ENCODE results near the gene PODN. TPM values are rescaled to one million over a fixed set of nuclear protein-coding genes. Genes with fewer than 3 reads are reported as not detected.

PODN gene
- 56.5 TPM for total RNA-seq
- long read RNA-seq, transcript PODN-201 (11 exons, 3,010 nt): major isoform, 63 of 128 reads
- long read RNA-seq, partial matches to known transcripts: 47 of 128 reads
- long read RNA-seq, other reads (novel, unspliced or antisense): 15 of 128 reads

DNA sequence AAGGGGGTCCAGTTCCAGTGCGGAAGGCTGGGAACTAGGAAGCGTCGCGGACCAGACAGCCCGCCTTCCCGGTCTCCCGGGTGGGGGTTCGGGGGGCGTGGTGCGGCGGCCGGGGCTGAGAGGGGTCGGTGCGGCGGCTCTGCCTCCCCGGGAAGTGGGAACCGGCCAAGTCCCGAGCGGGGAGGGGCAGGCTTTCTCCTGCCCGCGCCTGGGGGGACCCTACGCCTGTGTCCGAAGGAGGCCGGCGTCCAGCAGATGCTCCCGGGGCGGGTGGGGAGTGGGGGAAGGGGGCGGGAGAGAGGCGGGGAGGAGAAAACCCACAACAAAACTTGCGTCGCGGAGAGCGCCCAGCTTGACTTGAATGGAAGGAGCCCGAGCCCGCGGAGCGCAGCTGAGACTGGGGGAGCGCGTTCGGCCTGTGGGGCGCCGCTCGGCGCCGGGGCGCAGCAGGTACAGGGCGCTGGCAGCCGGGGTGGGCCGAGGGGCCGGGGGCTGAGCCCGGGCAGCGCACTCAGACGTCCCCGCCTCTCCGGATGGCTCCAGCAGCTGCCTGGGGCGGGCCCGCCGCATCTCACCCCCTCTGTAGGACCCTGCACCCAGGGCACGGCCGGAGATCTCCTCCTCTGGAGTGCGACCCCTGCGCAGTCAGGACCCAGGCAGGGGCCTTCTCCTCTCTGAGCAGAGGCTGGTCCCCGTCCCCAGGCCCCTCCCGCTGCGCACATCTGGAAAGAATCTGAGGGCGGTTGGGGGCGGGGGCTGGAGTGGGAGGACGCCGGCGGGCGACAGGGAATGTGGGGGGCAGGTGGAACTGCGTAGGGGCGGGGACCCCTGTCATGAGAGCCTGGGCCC is at the start of gene PODN:
Gene PODN, plus strand, starts transcription at position 355 of the 849 bp plus-strand sequence. CDS start 7,643 bp downstream, outside the sequence.
- ATAC-seq (peak; percentile 41), DNase-seq (peak; percentile 70)
- H3K4me1 ChIP-seq: peaks cover 29% of the 10 kb centered on the region
- H3K36me3 ChIP-seq: no peaks in the 10 kb centered on the region
- intact Hi-C loops (cut with DNase I): no loop called here
- H3K27me3 ChIP-seq: peaks cover 14% of the 10 kb centered on the region
- no peaks in the 10 kb centered on the region for H3K9me3 ChIP-seq
- no peak for TF ChIP-seq CTCF (IDR thresholded peaks at IDR 0.05)
- H3K4me3 ChIP-seq: peak within 1 kb of the TSS; percentile 57
- peak within 1 kb of the TSS; percentile 66 for H3K27ac ChIP-seq

- no peaks in the 10 kb centered on the region for H3K27me3 ChIP-seq
- no peaks in the 10 kb centered on the region for H3K36me3 ChIP-seq
- no peak for TF ChIP-seq CTCF (IDR thresholded peaks at IDR 0.05)
- H3K27ac ChIP-seq: peak overlapping the region; percentile 59
- DNase-seq (peak; percentile 73), ATAC-seq (peak; percentile 100)
- peaks cover 17% of the 10 kb centered on the region for H3K4me1 ChIP-seq
- intact Hi-C loops (cut with DNase I): no loop called here
- peak overlapping the region; percentile 75 for H3K4me3 ChIP-seq
- H3K9me3 ChIP-seq: no peaks in the 10 kb centered on the region
Observed at GRCh38 chr1:53014791-53015507, 47.1 kb upstream of the PODN start.

- peak overlapping the region; percentile 75 for H3K4me3 ChIP-seq
- peak overlapping the region; percentile 59 for H3K27ac ChIP-seq
- no peaks in the 10 kb centered on the region for H3K9me3 ChIP-seq
- DNase-seq (no peak), ATAC-seq (no peak)
- H3K4me1 ChIP-seq: peaks cover 17% of the 10 kb centered on the region
- no peak for TF ChIP-seq CTCF (IDR thresholded peaks at IDR 0.05)
- no peaks in the 10 kb centered on the region for H3K27me3 ChIP-seq
- H3K36me3 ChIP-seq: no peaks in the 10 kb centered on the region
- intact Hi-C loops (cut with DNase I): no loop called here
Observed at GRCh38 chr1:53015508-53015860, 46.5 kb upstream of the PODN start.

GRCh38 chr1:53016705-53017104 is 45.3 kb upstream of the PODN start:
- Histone ChIP-seq H3K4me1 (peaks cover 17% of the 10 kb centered on the region), H3K36me3 (no peaks in the 10 kb centered on the region), H3K9me3 (no peaks in the 10 kb centered on the region), H3K27me3 (no peaks in the 10 kb centered on the region), H3K27ac (no peak overlapping the region), H3K4me3 (no peak overlapping the region)
- intact Hi-C loops (cut with DNase I): no loop called here
- TF ChIP-seq CTCF (IDR thresholded peaks at IDR 0.05): no peak
- ATAC-seq (no peak), DNase-seq (no peak)

DNA sequence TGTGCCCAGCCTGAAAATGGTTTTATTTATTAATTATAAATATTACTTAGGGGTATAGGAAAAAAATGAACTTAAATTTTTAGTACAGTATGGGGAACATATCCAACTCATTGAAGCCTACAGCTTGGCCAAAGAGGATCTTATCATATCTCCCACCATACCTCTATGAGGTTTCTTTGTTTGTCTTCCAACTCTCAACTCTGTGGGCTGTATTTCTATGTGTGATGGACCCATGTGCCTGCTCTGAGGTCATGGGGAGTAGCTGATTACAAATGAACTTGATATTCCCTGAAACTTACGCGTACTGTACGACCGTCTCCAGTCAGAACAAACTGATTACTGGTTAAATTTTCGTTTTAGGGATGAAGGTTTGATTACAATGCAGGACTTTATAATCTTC is 41.4 kb upstream of the PODN start:
- TF ChIP-seq CTCF (IDR thresholded peaks at IDR 0.05): no peak

More for the DNA sequence above, 41.4 kb upstream of the PODN start:
- no peak for ATAC-seq
- Histone ChIP-seq H3K27ac (no peak overlapping the region), H3K4me3 (no peak overlapping the region), H3K4me1 (peaks cover 14% of the 10 kb centered on the region), H3K9me3 (no peaks in the 10 kb centered on the region), H3K36me3 (no peaks in the 10 kb centered on the region), H3K27me3 (no peaks in the 10 kb centered on the region)
- intact Hi-C loops (cut with DNase I): no loop called here
- no peak for DNase-seq
